ENCODE measurements around the gene GUK1.
A peak's percentile ranks its signal among the peaks of the same experiment; 100 is the strongest.
"Not testable (repeated sequence)": the region's sequence is repeated elsewhere in the genome, so short reads cannot be mapped to it uniquely, and the experiment has no call there.

The GUK1 gene

DNA sequence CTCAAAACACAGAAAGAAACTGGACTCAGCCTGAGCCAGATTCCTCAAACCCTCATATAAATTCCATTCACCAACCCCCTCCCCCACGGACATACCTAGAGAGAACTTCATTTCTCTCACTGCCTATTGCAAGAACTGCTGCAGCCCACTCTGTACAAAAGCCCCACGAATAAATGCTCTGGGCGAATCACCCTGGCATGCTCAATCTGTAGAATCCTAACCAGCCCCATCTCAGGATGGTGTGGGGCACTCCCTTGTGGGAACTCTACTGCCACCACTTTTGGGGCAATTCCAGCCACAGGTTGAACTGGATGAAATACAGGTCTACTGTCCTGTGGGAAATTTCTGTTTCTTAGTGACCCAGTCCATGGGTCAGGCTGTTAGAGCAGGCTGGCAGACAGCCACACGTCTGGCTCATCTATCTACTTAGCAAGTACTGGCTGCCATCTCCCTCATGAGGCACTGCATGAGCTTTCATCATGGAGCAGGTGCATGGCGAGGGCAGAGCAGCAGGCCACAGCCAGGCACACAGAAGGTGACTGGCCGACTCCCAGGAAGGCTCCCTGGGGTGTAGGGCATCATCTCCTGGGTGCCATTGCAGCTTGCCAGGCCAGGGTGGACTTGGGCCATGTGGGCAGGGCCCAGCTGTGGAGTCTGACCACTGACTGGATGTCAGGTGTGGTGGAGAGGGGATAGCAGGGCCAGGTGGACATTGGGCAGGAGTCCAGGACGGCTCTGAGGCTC lies 35.4 kb upstream of the GUK1 start:
- DNase-seq (ENCODE audit: low read depth in 2 of 2) = no peak

DNA sequence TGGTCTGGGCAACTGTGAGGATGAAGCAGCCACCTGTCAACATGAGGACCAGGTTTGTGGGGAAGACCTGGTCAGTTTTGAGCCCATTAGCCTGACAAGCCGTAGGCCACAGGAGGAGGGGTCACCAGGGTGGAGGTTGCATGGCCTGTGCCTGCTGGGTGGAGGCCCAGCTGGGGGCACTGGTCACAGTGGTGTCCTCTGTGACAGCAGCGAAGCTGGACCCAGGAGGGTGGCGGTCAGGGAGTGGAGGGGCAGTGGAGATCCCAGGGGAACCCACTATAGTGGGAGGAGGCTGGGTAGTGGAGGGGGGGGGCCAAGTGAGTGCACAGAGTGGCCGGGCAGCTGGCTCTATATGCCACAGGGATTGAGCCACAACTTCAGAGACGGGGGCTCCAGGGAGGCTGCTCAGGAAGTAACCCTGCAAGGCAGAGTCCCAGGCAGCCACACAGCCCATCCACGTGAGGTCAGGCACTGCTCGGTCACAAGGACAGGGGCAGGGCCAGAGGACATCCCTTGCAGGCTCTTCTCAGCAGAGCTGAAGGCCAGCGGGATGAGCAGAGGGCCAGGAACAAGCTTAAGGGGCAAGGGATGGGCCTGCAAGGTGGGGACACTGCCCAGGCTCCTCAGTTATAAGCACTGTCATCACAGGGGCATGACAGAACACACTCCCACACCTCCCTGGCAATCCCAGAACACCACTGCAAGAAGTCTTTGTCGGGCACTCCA lies 34.6 kb upstream of the GUK1 start:
- DNase-seq (ENCODE audit: low read depth in 2 of 2) = no peak

DNA sequence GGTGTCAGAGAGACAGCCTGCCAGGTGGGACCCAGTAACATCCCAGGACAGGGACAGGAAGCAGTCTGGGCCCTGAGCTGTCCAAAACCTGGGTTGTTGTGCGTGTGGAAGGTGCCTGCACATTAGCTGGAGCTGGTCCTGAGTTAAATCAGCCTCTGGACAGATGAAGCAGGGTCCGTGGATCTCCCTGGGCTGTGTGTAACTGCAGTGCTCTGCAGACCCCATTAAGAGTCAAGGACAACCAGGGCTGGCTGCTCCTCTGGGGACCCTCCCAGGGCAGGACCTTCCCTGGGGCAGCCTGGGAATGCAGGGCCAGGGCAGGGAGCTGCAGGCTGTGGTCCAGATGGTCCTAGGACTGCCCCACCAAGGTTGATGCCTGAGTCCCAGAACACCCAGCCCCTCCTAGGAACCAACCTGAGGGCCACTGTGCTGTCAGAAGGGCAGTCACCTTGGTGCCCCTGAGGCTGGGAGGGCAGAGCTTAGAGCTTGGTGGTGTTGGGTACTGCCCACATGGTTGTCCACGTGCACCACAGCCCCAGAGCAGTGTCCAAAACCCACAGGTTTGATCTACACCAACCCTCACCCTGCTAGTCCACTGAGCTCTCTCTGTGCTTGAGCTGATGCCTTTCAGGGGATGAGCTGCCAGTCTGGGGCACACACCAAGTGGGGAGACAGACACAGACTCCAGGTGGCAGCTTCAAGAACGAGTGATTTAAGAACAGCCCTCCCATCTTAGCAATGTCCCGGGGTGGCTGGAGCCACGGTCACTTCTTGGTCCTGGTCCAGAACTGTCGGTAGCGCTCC lies 33.9 kb upstream of the GUK1 start:
- DNase-seq (ENCODE audit: low read depth in 2 of 2) = no peak

DNA sequence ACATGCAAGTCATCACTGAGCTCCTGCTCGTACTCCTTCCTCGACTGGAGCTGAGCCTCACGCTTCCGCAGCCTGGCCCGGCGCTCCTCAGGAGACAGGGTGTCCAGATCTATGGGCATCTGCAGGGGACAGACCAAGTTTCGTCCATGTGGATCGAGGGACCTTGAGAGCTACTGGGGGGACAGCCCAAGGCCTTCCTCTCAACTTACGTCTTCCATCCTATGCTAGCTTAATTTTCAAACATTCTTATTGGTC lies 33.4 kb upstream of the GUK1 start:
- no peak for DNase-seq (ENCODE audit: low read depth in 2 of 2)

DNA sequence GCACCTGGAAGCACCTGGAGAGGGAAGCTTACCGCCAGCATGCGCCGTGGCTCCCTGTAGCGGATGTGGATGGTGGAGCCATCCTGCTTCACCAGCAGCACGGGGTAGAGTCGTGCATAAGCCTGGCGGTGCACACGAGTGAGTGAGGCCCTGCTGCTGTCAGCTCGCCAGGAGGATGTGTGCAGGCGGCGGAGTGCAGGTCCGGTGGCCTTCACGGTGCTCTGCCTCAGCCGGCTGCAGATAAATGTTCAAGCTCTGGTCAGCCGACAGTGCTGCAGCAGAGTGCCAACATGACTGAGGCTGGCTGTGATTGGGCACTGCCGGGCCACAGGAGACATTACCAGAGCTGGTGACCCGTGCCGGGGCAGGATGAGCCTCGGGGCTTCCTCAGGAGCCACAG lies 32.4 kb upstream of the GUK1 start:
- DNase-seq (ENCODE audit: low read depth in 2 of 2) = no peak

DNA sequence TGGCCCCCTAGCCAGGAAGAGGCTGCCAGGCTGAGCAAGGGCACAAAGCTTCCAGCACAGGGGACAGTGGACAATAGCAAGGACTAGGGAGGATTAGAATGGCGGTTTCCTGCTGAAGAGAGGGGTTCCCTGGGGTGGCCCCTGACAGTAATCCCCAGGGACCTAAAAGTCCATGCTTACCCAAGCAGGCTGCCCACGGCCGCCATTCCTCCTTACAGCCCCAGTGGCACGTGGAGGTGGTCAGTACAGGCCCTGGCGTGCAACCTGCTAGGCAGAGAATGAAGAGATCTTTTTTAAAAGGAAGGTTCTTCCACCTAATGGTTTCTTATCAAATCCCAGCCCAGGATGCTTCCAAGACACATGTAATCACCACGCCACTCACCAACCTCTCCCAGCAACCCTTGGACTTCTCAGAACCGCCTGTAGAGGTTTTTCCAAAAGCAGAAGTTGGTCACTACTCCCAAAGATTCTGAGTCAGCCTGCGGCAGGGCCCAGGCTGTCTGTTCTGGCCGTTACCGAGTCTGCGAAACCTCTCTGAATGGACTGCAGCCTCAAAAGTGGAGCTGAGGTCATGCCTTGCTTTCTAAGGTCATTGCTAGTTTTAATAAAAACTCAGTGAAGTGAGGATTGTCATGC lies 31.9 kb upstream of the GUK1 start:
- no peak for DNase-seq (ENCODE audit: low read depth in 2 of 2)

DNA sequence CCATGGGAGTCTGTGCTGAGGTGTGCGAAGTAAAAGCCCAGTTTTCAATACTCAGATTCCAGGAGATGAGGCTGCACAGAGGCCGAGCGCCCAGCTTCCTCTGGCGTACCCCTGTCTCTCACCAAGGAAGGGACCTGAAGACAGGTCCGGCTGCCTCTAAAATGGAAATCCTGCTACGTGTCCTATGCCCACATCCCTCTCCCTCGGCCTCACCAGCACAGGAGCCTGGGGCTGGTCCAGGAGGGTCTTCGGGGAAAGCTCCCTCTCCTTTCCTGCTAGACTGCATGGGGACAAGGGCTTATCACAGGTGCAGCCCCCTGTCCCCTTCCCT lies 31.4 kb upstream of the GUK1 start:
- no peak for DNase-seq (ENCODE audit: low read depth in 2 of 2)

DNA sequence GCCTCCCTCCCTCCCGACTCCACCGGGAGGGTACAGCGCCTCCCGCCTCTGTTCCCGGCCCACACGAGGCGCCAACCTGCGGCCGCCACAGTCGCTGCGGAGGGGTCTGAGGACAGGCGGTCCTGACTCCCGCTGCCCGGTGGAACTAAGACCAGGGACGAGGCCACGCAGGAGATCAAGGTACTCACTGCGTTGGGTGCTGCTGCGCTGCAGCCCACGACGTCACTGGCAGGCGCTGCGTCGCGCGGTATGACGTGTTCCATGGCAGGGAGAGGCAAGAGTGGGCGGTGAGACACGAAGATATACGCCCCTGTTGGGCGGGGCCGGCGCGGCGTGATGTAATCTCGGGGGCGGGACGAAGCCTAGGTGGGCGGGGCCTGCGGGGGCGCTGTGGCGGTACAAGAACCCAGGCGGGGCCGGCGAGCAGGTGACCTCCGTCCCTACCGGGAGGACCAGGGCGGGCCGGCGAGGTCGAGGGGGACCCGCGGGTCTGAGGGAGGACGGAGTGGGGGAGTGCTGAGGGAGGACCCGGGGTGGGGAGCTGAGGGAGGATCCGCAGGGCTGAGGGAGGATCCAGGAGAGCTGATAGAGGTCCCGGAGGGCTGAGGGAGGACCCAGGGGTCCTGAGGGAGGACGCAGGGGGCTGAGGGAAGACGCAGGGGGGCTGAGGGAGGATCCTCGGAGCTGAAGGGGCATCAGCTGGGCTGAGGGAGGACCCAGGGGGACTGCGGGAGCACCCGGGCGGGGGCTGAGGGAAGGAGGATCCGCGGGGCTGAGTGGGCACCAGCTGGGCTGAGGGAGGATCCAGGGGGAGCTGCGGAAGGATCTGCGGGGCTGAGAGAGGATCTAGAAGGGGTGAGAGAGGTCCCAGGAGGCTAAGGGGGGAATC lies 30.8 kb upstream of the GUK1 start, which contains the start of gene MRPL55:
Gene MRPL55, minus strand, starts transcription at position 227 of the 889 bp plus-strand sequence. CDS start 1,039 bp downstream, outside the sequence.
- DNase-seq (ENCODE audit: low read depth in 2 of 2) = peak; percentile 96 to 98

DNA sequence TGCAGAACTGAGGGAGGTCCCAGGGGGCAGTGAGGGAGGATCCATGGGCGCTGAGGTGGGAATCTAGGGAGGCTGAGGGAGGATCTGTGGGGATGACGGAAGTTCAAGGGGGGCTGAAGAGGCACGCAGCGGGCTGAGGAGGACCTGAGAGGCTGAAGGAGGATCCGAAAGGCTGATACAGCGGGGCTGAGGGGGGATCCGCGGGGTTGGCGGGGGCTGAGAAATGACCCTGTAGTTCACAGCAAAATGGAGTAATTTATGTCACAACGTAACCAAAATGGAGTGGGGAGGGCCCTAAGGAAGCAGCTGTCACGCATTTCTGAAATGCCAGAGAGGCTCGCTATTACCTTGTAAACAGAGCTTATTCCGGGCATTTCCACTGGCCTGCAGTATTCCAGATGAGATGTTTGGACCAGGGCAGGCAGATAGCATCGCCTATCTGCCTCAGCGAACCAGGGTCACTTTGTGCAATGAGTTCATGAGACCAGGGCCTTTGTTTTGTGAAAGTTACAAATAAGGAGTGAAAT lies 30.1 kb upstream of the GUK1 start:
- DNase-seq (ENCODE audit: low read depth in 2 of 2) = no peak

DNA sequence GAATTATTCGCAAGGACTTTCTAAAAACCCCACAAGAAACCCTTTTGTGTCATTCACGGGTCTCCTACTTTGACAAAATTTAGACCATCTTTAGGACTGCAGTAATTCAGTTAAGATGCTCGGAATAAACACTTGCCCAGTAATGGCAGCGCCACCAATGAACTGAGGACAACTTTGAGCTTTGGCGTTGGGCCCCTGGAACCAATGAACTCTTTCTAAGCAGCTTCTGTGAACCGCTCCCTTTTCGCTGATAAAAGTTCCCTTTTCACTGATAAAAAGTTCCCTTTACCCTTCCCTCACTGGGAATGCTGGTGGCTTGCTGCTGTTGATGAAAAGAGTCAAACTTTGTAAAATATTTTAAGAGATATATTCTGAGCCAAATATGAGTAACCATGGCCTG lies 29.5 kb upstream of the GUK1 start:
- DNase-seq (ENCODE audit: low read depth in 2 of 2) = no peak

DNA sequence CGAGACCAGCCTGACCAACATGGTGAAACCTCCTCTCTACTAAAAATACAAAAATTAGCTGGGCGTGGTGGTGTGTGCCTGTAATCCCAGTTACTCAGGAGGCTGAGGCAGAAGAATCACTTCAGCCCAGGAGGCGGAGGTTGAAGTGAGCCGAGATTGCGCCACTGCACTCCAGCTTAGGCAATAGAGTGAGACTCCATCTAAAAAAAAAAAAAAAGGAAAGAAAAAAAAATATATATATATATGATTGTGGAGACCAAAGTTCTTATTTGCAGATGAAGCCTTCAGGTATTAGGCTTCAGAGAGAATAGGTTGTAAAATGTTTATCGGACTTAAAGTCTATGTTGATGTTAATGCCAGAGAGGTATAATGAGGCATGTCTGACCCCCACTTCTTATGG lies 28.8 kb upstream of the GUK1 start:
- not testable (repeated sequence) for DNase-seq (ENCODE audit: low read depth in 2 of 2)

DNA sequence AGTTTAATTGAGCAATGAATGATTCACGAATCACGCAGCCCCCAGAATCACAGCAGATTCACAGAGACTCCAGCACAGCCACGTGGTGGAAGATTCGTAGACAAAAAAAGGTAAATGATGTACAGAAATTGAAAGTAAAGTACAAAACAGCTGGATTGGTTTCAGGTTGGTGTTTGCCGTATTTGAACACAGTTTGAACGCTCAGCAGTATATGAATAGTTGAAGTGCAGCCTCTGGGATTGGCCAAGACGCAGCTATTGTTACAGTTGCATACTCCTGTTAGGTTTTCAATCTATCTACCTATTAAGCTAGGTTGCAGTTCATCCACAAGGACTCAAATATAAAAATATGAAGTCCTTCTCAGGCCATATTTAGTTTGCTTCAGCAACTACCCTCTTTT lies 27.9 kb upstream of the GUK1 start:
- no peak for DNase-seq (ENCODE audit: low read depth in 2 of 2)

DNA sequence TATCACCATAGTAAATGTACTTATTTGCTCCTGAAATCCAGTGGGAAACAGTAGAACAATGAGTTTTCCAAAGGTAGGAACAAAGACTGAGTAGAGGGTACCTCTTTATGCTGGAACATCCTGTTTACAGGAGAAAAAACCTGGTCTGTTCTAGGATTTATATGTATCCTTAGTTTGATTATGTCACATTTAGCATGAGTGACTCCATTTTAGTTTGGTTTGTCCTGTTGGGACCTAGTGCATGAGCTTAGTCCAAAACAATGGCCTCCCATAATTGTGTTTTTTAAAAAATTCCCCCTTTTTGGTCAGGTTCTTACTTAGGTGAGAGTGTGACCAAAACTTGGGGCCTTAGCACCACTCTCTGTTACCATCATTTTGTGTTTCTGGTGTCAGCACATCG lies 27.5 kb upstream of the GUK1 start:
- no peak for DNase-seq (ENCODE audit: low read depth in 2 of 2)

DNA sequence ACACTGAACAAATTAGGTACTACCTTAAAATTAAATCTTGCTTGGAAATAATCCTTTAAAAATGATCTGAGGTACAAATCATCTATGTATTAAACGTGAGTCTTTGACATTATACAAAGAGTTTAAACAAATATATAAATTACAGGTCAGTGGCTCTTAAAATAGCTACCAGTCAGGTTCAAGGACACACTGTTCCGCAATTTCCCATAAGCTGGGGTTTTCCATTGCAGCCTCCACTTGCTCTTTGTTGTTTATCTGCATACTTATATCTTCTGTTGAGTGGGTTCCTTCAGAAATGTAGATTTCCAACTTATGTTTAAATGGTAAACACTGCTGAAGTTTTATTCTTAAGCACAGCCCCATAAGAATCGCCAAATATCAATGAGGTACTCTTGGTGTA lies 25.3 kb upstream of the GUK1 start:
- DNase-seq (ENCODE audit: low read depth in 2 of 2) = no peak

DNA sequence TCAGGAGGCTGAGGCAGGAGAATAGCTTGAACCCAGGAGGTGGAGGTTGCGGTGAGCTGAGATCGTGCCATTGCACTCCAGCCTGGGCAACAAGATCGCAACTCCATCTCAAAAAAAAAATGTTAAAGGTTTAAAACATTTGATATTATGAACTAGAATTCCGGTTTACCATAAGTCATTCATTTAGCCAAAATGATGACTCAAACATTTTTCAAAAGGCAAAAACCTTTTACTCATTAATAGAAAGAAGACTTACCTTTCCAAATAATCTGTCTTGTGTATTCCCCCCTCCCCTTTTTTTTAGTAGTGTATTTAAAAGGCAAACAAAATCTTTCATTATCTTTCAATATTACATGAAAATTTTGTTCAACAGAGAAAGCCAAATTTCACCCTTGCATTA lies 22.7 kb upstream of the GUK1 start:
- DNase-seq (ENCODE audit: low read depth in 2 of 2) = no peak

DNA sequence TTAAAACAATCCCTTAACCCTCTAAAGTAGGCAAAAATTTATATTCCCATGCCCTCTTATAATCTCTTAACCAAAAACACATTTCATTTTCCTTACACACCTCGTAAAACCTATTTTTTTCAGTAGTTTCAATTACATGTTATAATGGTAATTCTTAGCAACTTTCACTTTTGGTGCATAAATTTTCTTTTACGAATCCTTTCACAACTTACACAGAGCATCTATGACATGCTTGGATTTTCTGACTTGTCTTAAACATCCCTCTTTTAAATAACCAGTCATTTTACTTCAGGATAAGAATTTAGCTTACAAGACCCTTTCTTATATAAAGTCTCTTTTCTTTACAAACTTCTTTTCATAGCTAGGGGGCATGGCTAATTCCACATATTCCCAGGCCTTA lies 22.0 kb upstream of the GUK1 start:
- no peak for DNase-seq (ENCODE audit: low read depth in 2 of 2)

DNA sequence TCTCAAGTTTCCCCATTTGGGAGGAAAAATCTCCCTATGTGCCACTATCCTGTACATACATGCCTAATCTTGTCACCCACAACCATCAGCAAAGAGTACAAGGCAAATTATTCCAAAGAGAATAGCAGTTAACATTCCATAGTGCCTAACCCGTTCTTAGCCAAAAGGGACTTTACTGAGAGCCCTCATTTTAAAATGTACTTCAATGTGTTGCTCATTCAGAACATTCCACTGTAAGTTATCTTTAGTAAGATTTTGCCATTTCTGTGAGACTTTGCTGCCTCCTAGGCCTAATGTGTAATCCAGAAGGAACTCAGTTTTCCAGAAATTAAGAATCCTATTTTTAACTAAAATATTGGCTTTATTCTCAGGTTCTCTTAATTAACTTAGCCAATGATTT lies 19.7 kb upstream of the GUK1 start:
- no peak for DNase-seq (ENCODE audit: low read depth in 2 of 2)

DNA sequence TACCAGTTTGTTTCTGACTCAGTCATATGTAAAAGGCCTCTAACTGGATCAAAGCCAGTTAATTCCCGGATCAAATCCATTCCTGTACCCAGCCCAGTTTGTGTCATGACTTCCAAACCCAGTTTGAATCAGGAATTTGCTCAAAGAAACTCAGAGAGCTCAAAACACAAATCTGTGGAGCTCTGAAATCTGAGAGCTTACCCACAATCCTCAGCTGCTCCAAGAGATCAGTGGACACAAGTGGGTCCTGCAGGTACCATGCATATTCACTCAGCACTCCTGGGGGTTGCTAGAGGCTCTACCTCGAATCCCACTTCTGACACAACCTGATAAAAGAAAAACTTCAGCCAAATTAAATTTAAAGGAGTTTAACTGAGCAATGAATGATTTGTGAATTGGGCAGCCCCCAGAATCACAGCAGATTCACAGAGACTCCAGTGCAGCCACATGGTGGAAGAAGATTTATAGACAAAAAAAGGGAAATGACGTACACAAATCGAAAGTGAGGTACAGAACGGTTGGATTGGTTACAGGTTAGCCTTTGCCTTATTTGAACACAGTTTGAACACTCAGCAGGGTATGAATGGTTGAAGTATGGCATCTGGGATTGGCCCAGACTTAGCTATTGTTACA lies 19.1 kb upstream of the GUK1 start:
- DNase-seq (ENCODE audit: low read depth in 2 of 2) = no peak

DNA sequence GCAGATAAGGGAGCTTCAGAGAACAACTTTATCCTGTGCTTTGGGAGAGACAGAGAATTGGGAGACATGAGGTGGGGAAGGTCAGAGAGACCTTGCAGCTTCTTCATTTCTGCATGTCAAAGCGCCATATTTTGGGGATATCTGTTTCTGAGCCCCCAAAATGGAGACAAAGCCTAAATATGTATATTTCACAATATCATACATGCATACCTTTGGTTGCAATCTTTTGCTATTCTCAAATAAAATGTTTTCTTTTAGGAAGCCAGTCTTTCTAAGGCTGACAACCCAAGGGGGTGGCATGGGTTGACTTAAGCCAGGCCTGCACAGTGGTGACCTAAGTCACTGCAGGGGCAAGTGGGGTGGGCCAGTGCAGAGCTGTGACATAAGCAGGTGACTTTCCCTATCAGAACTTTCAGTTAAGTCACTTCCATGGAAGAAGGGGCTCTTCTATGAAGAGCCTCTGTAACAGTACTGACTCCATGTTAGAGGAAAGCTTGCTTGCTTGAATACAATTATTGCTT lies 17.1 kb upstream of the GUK1 start:
- DNase-seq (ENCODE audit: low read depth in 2 of 2) = no peak

DNA sequence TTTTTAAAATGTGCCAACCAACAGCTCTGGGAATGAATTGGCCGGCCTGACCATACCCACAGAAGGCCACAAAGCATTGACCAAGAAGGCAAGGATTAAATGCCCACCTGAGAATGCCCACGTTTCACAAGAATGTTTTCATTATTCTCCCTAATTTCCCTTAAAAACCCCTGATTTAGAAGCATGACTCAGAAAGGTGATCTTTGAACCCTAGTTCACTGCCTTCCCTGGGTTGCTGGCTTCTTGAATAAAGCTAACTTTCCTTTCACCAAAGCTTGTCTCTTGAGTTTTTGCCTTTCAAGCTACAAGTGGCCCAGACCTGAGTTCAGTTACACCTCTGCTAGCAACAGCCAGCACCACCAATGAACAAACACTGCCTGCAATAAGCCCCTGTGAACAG lies 16.6 kb upstream of the GUK1 start:
- DNase-seq (ENCODE audit: low read depth in 2 of 2) = no peak

DNA sequence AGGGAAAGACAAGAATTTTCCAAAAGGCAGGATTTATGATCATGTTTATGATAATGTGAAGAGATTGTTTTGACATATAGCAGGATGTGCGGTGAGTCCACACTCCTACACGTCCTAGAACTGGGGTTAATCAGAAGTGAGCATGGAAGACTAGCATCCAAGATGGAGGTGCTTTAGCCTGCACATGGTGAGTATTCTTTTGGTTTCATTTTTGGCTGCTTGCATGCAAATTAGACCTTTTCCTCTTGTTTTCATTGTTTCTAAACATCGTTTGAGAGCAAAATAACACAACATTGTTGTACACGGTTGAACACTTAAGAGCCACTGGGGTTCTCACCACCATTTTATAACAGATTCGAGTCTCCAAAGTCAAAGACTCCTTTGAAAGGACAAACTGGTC lies 14.9 kb upstream of the GUK1 start:
- no peak for DNase-seq (ENCODE audit: low read depth in 2 of 2)
